HCT116 (cell line): Measurements from ENCODE around the gene MNX1. TPM values are rescaled to one million over a fixed set of nuclear protein-coding genes. Genes with fewer than 3 reads are reported as not detected.

Experiments used
- ATAC-seq: fragments of 200-7000 bp; cut with Tn5 transposase; 2 replicates; pipeline ENCODE4 v1.9.1; 2020; ENCODE audit warnings: mild to moderate bottlenecking, moderate library complexity
- BruUV-seq: library from RNA; stranded (reverse); fragments of 400-500 nt; replicated peaks from 2 replicates; lab custom pipeline; 2021; lab: Mats Ljungman, UMichigan
- CTCF ChIA-PET: fragments of 300-600 bp; sonication (Branson Sonifier 250); formaldehyde crosslinking; loops from one replicate; lab custom pipeline; 2021; ENCODE audit warnings: antibody characterized with exemption; lab: Charles Lee
- POLR2A ChIA-PET: fragments of 300-600, 350-600 bp; sonication (Branson Sonifier 250); formaldehyde crosslinking; loops from one replicate; lab custom pipeline; 2021; ENCODE audit warnings: antibody characterized with exemption; lab: Charles Lee
- RAD21 ChIA-PET, 2 experiments: fragments of 300-600 bp; sonication (Branson Sonifier 250); formaldehyde crosslinking; loops; one replicate each; lab custom pipeline; 2023; ENCODE audit warnings: low total read pairs in 2 of 2; ENCODE audit not compliant: uncharacterized antibody in 2 of 2, unreplicated experiment in 2 of 2, low non-redundant PET in 1 of 2; lab: Charles Lee
- DNase-seq: peaks from one replicate; pipeline ENCODE4 v3.0.0-alpha.2; 2010; ENCODE audit warnings: low read depth, low spot score
- H2AFZ ChIP-seq: fragments of 200-600 bp; shearing (Covaris generic), sonication (generic); 2 replicates; pipeline ENCODE4 v1.6.1; 2017; ENCODE audit warnings: low read depth, mixed run types, mixed read lengths, antibody characterized with exemption, low read length; ENCODE audit not compliant: poor library complexity, severe bottlenecking
- H3K27ac ChIP-seq: 2 replicates; pipeline ENCODE4 v1.5.1; 2012; ENCODE audit warnings: low read depth, low read length
- H3K27me3 ChIP-seq: fragments of 200-600 bp; sonication (generic); 2 replicates; pipeline ENCODE4 v1.6.1; 2016; ENCODE audit warnings: mixed run types, low read length, mixed read lengths; ENCODE audit not compliant: insufficient read depth
- H3K36me3 ChIP-seq, 2 experiments: fragments of 200-500 bp in 1 of 2; fragments of 200-600 bp in 1 of 2; sonication (Bioruptor generic) in 1 of 2; sonication (generic) in 1 of 2; 2 replicates each; pipeline versions ENCODE4 v1.5.1 to v1.6.1; 2014 to 2016; ENCODE audit warnings: low read length in 2 of 2, inconsistent platforms in 1 of 2, mixed read lengths in 1 of 2, mixed run types in 1 of 2; ENCODE audit not compliant: insufficient read depth in 2 of 2, control insufficient read depth in 1 of 2
- H3K4me1 ChIP-seq, 2 experiments: fragments of 200-600 bp in 1 of 2; sonication (generic) in 1 of 2; 2 replicates each; pipeline versions ENCODE4 v1.5.1 to v1.6.1; 2012 to 2017; ENCODE audit warnings: low read length in 2 of 2, inconsistent platforms in 1 of 2, mild to moderate bottlenecking in 1 of 2, mixed read lengths in 1 of 2, mixed run types in 1 of 2, moderate library complexity in 1 of 2; ENCODE audit not compliant: insufficient read depth in 2 of 2, control insufficient read depth in 1 of 2
- H3K4me2 ChIP-seq: fragments of 200-600 bp; sonication (generic); 2 replicates; pipeline ENCODE4 v1.6.1; 2017; ENCODE audit warnings: mixed run types, low read length, mixed read lengths
- H3K4me3 ChIP-seq, 2 experiments: fragments of 200-600 bp in 1 of 2; sonication (generic) in 1 of 2; replicated peaks in 1 of 2; 2 replicates each; pipeline ENCODE4 v1.5.1; 2011 to 2016; ENCODE audit warnings: low read length in 2 of 2, control low read depth in 1 of 2, low read depth in 1 of 2, mild to moderate bottlenecking in 1 of 2, mixed read lengths in 1 of 2, mixed run types in 1 of 2
- H3K79me2 ChIP-seq: fragments of 200-600 bp; sonication (generic); 2 replicates; pipeline ENCODE4 v1.6.1; 2017; ENCODE audit warnings: mild to moderate bottlenecking, mixed run types, low read length, moderate library complexity, mixed read lengths; ENCODE audit not compliant: insufficient read depth
- H3K9ac ChIP-seq: fragments of 200-600 bp; sonication (generic); 2 replicates; pipeline ENCODE4 v1.6.1; 2016; ENCODE audit warnings: low read length, mixed read lengths
- H3K9me2 ChIP-seq: fragments of 200-600 bp; sonication (generic), shearing (Covaris generic); 2 replicates; pipeline ENCODE4 v1.6.1; 2017; ENCODE audit warnings: mixed run types, mild to moderate bottlenecking, moderate library complexity; ENCODE audit not compliant: insufficient read depth
- H3K9me3 ChIP-seq, 2 experiments: fragments of 200-500 bp in 1 of 2; fragments of 200-600 bp in 1 of 2; sonication (Bioruptor generic) in 1 of 2; sonication (generic) in 1 of 2; 2 replicates each; pipeline ENCODE4 v1.6.1; 2014 to 2017; ENCODE audit warnings: low read length in 2 of 2, mixed read lengths in 2 of 2, inconsistent platforms in 1 of 2, low read depth in 1 of 2, mild to moderate bottlenecking in 1 of 2, mixed run types in 1 of 2, moderate library complexity in 1 of 2; ENCODE audit not compliant: control insufficient read depth in 1 of 2, insufficient read depth in 1 of 2
- H4K20me1 ChIP-seq: fragments of 200-600 bp; sonication (generic), shearing (Covaris generic); 2 replicates; pipeline ENCODE4 v1.6.1; 2017; ENCODE audit warnings: mixed run types, mild to moderate bottlenecking, moderate library complexity; ENCODE audit not compliant: insufficient read depth
- CBX3 ChIP-seq: IDR thresholded peaks from 2 replicates; pipeline ENCODE4 v1.6.1; 2012; ENCODE audit warnings: low read depth
- EGR1 ChIP-seq: IDR thresholded peaks from 2 replicates; pipeline ENCODE4 v1.6.1; 2012; ENCODE audit warnings: low read depth
- ELF1 ChIP-seq: IDR thresholded peaks from 2 replicates; pipeline ENCODE4 v1.6.1; 2012; ENCODE audit warnings: low read depth, borderline replicate concordance
- EZH2phosphoT487 ChIP-seq: fragments of 200-600 bp; IDR thresholded peaks from 2 replicates; pipeline ENCODE4 v1.6.1; 2018; ENCODE audit warnings: antibody characterized with exemption, borderline replicate concordance
- FOSL1 ChIP-seq: IDR thresholded peaks from 2 replicates; pipeline ENCODE4 v1.6.1; 2012; ENCODE audit warnings: low read depth
- JUND ChIP-seq: IDR thresholded peaks from 2 replicates; pipeline ENCODE4 v1.6.1; 2012
- POLR2A ChIP-seq: IDR thresholded peaks from 2 replicates; pipeline ENCODE4 v1.7.0; 2011; ENCODE audit warnings: borderline replicate concordance; ENCODE audit not compliant: insufficient read depth, insufficient read length; ENCODE audit errors: extremely low read depth
- POLR2AphosphoS5 ChIP-seq: IDR thresholded peaks from 2 replicates; pipeline ENCODE4 v1.6.1; 2011; ENCODE audit warnings: mild to moderate bottlenecking, low read depth, low read length, moderate library complexity
- RAD21 ChIP-seq: IDR thresholded peaks from 2 replicates; pipeline ENCODE4 v1.6.1; 2012; ENCODE audit warnings: low read depth, mild to moderate bottlenecking
- SIN3A ChIP-seq: IDR thresholded peaks from 2 replicates; pipeline ENCODE4 v1.6.1; 2012; ENCODE audit warnings: low read depth
- SP1 ChIP-seq: IDR thresholded peaks from 2 replicates; pipeline ENCODE4 v1.6.1; 2012; ENCODE audit warnings: low read depth
- SRF ChIP-seq: IDR thresholded peaks from 2 replicates; pipeline ENCODE4 v1.6.1; 2012; ENCODE audit warnings: low read depth
- TCF7L2 ChIP-seq: IDR thresholded peaks from 2 replicates; pipeline ENCODE4 v1.7.0; 2011; ENCODE audit warnings: borderline replicate concordance, inconsistent platforms; ENCODE audit not compliant: insufficient read depth, insufficient read length; ENCODE audit errors: extremely low read depth
- YY1 ChIP-seq: IDR thresholded peaks from 2 replicates; pipeline ENCODE4 v1.6.1; 2011; ENCODE audit warnings: low read length, low read depth, moderate library complexity, mild to moderate bottlenecking; ENCODE audit not compliant: insufficient replicate concordance; ENCODE audit errors: extremely low read depth
- ZFX ChIP-seq: fragments of 450-650 bp; IDR thresholded peaks from 2 replicates; pipeline ENCODE4 v1.6.1; 2017
- ZNF274 ChIP-seq: fragments of 200-500 bp; sonication (Bioruptor generic); IDR thresholded peaks from 2 replicates; pipeline ENCODE4 v1.6.1; 2014; ENCODE audit warnings: mild to moderate bottlenecking, low read depth, low read length, inconsistent platforms
- intact Hi-C: fragments of 100-400 bp; cut with micrococcal nuclease; formaldehyde crosslinking; loops from 2 replicates; pipeline ENCODE4 v1.10.0; 2022
- total RNA-seq: library from RNA; stranded (reverse); gene quantifications from one replicate; pipeline ENCODE4 v1.2.1, GENCODE V29; 2021; ENCODE audit not compliant: unreplicated experiment
- TF ChIP-seq, protein P1 (sequence below): IDR thresholded peaks from 2 replicates; pipeline ENCODE4 v1.6.1; 2011; ENCODE audit warnings: mild to moderate bottlenecking, low read length, moderate library complexity; ENCODE audit not compliant: insufficient replicate concordance; ENCODE audit errors: extremely low read depth
- TF ChIP-seq, protein P2 (sequence below): IDR thresholded peaks from 2 replicates; pipeline ENCODE4 v1.6.1; 2012
- TF ChIP-seq, protein P3 (sequence below): IDR thresholded peaks from 2 replicates; pipeline ENCODE4 v1.6.1; 2012
- TF ChIP-seq, protein P4 (sequence below), 3 experiments: fragments of 200-600 bp in 1 of 3; sonication (generic) in 1 of 3; IDR thresholded peaks in 2 of 3; conservative IDR thresholded peaks in 1 of 3; 2 replicates each; pipeline ENCODE4 v1.5.1; 2012 to 2017; ENCODE audit warnings: low read depth in 2 of 3, low read length in 2 of 3, antibody characterized with exemption in 1 of 3, borderline replicate concordance in 1 of 3, control low read depth in 1 of 3, mild to moderate bottlenecking in 1 of 3, mixed read lengths in 1 of 3, mixed run types in 1 of 3, moderate library complexity in 1 of 3; ENCODE audit not compliant: insufficient read depth in 1 of 3

MNX1 gene
- total RNA-seq, 1 experiment from 2014 or later = 7.7 TPM

DNA sequence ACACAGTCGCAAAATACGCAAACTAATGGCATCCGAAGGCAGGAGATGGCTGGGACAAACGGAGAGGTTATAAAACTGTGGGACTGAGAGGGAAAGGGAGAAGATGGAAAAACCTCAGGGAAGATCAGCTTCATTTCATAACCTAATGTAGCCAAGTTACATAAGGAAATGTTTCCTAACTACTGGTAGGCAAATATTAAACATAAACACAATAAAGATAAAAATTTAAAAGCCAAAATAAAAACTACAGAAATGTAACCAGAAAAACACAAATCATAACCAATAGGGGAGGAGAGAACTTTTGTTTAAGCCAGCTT, 13.1 kb upstream of the MNX1 start:
- no peak overlapping the region for H3K27ac ChIP-seq
- no peaks in the 10 kb centered on the region for H3K36me3 ChIP-seq
- BruUV-seq = no TSS peak
- H4K20me1 ChIP-seq = no peaks in the 10 kb centered on the region
- DNase-seq (no peak), ATAC-seq (no peak)
- POLR2A ChIA-PET = no interaction called here
- TF ChIP-seq SP1 (no peak), EGR1 (no peak), FOSL1 (no peak), POLR2A (no peak), POLR2AphosphoS5 (no peak), SRF (no peak), RAD21 (no peak), ZNF274 (no peak), CBX3 (no peak), SIN3A (no peak), ELF1 (no peak), EZH2phosphoT487 (no peak), YY1 (no peak), TCF7L2 (no peak), ZFX (no peak), JUND (no peak)
- TF ChIP-seq, protein P1, sequence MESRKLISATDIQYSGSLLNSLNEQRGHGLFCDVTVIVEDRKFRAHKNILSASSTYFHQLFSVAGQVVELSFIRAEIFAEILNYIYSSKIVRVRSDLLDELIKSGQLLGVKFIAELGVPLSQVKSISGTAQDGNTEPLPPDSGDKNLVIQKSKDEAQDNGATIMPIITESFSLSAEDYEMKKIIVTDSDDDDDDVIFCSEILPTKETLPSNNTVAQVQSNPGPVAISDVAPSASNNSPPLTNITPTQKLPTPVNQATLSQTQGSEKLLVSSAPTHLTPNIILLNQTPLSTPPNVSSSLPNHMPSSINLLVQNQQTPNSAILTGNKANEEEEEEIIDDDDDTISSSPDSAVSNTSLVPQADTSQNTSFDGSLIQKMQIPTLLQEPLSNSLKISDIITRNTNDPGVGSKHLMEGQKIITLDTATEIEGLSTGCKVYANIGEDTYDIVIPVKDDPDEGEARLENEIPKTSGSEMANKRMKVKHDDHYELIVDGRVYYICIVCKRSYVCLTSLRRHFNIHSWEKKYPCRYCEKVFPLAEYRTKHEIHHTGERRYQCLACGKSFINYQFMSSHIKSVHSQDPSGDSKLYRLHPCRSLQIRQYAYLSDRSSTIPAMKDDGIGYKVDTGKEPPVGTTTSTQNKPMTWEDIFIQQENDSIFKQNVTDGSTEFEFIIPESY = no peak
- TF ChIP-seq, protein P2, sequence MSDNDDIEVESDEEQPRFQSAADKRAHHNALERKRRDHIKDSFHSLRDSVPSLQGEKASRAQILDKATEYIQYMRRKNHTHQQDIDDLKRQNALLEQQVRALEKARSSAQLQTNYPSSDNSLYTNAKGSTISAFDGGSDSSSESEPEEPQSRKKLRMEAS = no peak
- TF ChIP-seq, protein P3, sequence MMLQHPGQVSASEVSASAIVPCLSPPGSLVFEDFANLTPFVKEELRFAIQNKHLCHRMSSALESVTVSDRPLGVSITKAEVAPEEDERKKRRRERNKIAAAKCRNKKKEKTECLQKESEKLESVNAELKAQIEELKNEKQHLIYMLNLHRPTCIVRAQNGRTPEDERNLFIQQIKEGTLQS = no peak
- TF ChIP-seq, protein P4, sequence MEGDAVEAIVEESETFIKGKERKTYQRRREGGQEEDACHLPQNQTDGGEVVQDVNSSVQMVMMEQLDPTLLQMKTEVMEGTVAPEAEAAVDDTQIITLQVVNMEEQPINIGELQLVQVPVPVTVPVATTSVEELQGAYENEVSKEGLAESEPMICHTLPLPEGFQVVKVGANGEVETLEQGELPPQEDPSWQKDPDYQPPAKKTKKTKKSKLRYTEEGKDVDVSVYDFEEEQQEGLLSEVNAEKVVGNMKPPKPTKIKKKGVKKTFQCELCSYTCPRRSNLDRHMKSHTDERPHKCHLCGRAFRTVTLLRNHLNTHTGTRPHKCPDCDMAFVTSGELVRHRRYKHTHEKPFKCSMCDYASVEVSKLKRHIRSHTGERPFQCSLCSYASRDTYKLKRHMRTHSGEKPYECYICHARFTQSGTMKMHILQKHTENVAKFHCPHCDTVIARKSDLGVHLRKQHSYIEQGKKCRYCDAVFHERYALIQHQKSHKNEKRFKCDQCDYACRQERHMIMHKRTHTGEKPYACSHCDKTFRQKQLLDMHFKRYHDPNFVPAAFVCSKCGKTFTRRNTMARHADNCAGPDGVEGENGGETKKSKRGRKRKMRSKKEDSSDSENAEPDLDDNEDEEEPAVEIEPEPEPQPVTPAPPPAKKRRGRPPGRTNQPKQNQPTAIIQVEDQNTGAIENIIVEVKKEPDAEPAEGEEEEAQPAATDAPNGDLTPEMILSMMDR (IDR thresholded peaks at IDR 0.05 in 2 of 3, conservative IDR thresholded peaks at IDR 0.05 in 1 of 3; ENCODE audit: borderline replicate concordance in 1 of 3, insufficient read depth in 1 of 3, low read depth in 2 of 3, low read length in 2 of 3) = no peak
- 0 out of 2 replicates have a peak, but pooled peaks cover 3% of the 10 kb centered on the region for H3K27me3 ChIP-seq
- intact Hi-C loops = no loop called here
- no peaks in the 10 kb centered on the region for H3K9me2 ChIP-seq
- no peaks in the 10 kb centered on the region for H3K79me2 ChIP-seq
- H3K4me1 ChIP-seq = no peaks in the 10 kb centered on the region; a peak in 1 of 4 replicates
- no peak overlapping the region for H3K4me3 ChIP-seq
- no peaks in the 10 kb centered on the region for H3K9me3 ChIP-seq
- RAD21 ChIA-PET = no interaction called here
- no peak overlapping the region for H2AFZ ChIP-seq
- no peak overlapping the region for H3K9ac ChIP-seq
- CTCF ChIA-PET = no interaction called here
- H3K4me2 ChIP-seq = no peak overlapping the region
